Measurements from ENCODE around the gene EMSY. TPM values are rescaled to one million over a fixed set of nuclear protein-coding genes. Genes with fewer than 3 reads are reported as not detected.

EMSY gene
- total and polyA plus RNA-seq, 7 experiments from 2014 or later: 25.9 to 49.0 (median 35.7) TPM

- Histone ChIP-seq H3K4me3 (ENCODE audit: low read length) (no peak overlapping the region), H3K27ac (ENCODE audit: low read depth, low read length) (no peak overlapping the region), H3K9me3 (ENCODE audit: control insufficient read depth in 2 of 3, low read length in 3 of 3) (no peaks in the 10 kb centered on the region), H3K27me3 (ENCODE audit: control insufficient read depth in 2 of 2, insufficient read depth in 2 of 2, low read length in 2 of 2) (no peaks in the 10 kb centered on the region), H3K36me3 (ENCODE audit: control insufficient read depth in 2 of 3, insufficient read depth in 3 of 3, low read length in 3 of 3) (peaks cover 0 to 44% (median 1%) of the 10 kb centered on the region in 3 experiments), H3K4me1 (ENCODE audit: control insufficient read depth in 2 of 2, insufficient read depth in 2 of 2, low read length in 2 of 2) (no peaks in the 10 kb centered on the region)
- Mint-ChIP-seq H3K4me1 (peaks cover 0 to 40% (median 21%) of the 10 kb centered on the region in 7 donors), H3K36me3 (peaks cover 15 to 66% (median 46%) of the 10 kb centered on the region in 5 donors), H3K27ac (no peak overlapping the region), H3K4me3 (no peak overlapping the region), H3K27me3 (no peaks in the 10 kb centered on the region), H3K9me3 (peaks cover 0 to 3% (median 0%) of the 10 kb centered on the region in 11 donors)
- no peak for ATAC-seq
- ChIA-PET CTCF (no interaction called here), POLR2A (no interaction called here)
- intact Hi-C loops (cut with micrococcal nuclease): no loop called here
- DNase-seq: no peak
Measured at GRCh38 chr11:76466666-76467065, 21.8 kb downstream of the EMSY start.

- intact Hi-C loops (cut with micrococcal nuclease): no loop called here
- ATAC-seq: no peak
- H3K27ac Mint-ChIP-seq: no peak overlapping the region
- Histone ChIP-seq H3K9me3 (ENCODE audit: control insufficient read depth in 2 of 3, low read length in 3 of 3) (no peaks in the 10 kb centered on the region), H3K4me3 (ENCODE audit: low read length) (no peak overlapping the region), H3K27me3 (ENCODE audit: control insufficient read depth in 2 of 2, insufficient read depth in 2 of 2, low read length in 2 of 2) (no peaks in the 10 kb centered on the region), H3K36me3 (ENCODE audit: control insufficient read depth in 2 of 3, insufficient read depth in 3 of 3, low read length in 3 of 3) (peaks cover 5 to 58% (median 14%) of the 10 kb centered on the region in 3 experiments), H3K27ac (ENCODE audit: low read depth, low read length) (no peak overlapping the region), H3K4me1 (ENCODE audit: control insufficient read depth in 2 of 2, insufficient read depth in 2 of 2, low read length in 2 of 2) (no peaks in the 10 kb centered on the region)
- peaks cover 0 to 2% (median 0%) of the 10 kb centered on the region in 11 donors for H3K9me3 Mint-ChIP-seq
- H3K4me1 Mint-ChIP-seq: peaks cover 0 to 35% (median 17%) of the 10 kb centered on the region in 7 donors
- H3K4me3 Mint-ChIP-seq: no peak overlapping the region
- no peak for DNase-seq
- ChIA-PET CTCF (no interaction called here), POLR2A (no interaction called here)
- peaks cover 10 to 71% (median 49%) of the 10 kb centered on the region in 5 donors for H3K36me3 Mint-ChIP-seq
- H3K27me3 Mint-ChIP-seq: no peaks in the 10 kb centered on the region
Measured at GRCh38 chr11:76469141-76469540, 24.3 kb downstream of the EMSY start.

- ChIA-PET CTCF (interaction anchor here (0.6 kb wide), 1 partner anchor 50 kb away, joined by 3 read pairs; no protein-coding TSS in a partner anchor), POLR2A (no interaction called here)
- H3K4me1 ChIP-seq (ENCODE audit: control insufficient read depth in 2 of 2, insufficient read depth in 2 of 2, low read length in 2 of 2): no peaks in the 10 kb centered on the region
- peaks cover 8 to 53% (median 17%) of the 10 kb centered on the region in 3 experiments for H3K36me3 ChIP-seq (ENCODE audit: control insufficient read depth in 2 of 3, insufficient read depth in 3 of 3, low read length in 3 of 3)
- Mint-ChIP-seq H3K9me3 (no peaks in the 10 kb centered on the region), H3K4me3 (no peak overlapping the region), H3K27ac (no peak overlapping the region), H3K4me1 (peaks cover 3 to 24% (median 6%) of the 10 kb centered on the region in 7 donors), H3K27me3 (no peaks in the 10 kb centered on the region), H3K36me3 (peaks cover under 1 to 73% (median 50%) of the 10 kb centered on the region in 5 donors)
- ATAC-seq (no peak), DNase-seq (no peak)
- H3K4me3 ChIP-seq (ENCODE audit: low read length): no peak overlapping the region
- intact Hi-C loops (cut with micrococcal nuclease): no loop called here
- no peaks in the 10 kb centered on the region for H3K27me3 ChIP-seq (ENCODE audit: control insufficient read depth in 2 of 2, insufficient read depth in 2 of 2, low read length in 2 of 2)
- no peak overlapping the region for H3K27ac ChIP-seq (ENCODE audit: low read depth, low read length)
- H3K9me3 ChIP-seq (ENCODE audit: control insufficient read depth in 2 of 3, low read length in 3 of 3): no peaks in the 10 kb centered on the region
Measured at GRCh38 chr11:76471382-76471781, 26.6 kb downstream of the EMSY start.

GRCh38 chr11:76480241-76480640 is 35.4 kb downstream of the EMSY start:
- intact Hi-C loops (cut with micrococcal nuclease): no loop called here
- CTCF ChIA-PET: interaction anchor here (0.6 kb wide), 1 partner anchor 14 kb away, joined by 5 read pairs; no protein-coding TSS in a partner anchor
- ATAC-seq: no peak

GRCh38 chr11:76491644-76492043 is 46.8 kb downstream of the EMSY start:
- CTCF ChIA-PET: no interaction called here
- POLR2A ChIA-PET: no interaction called here
- DNase-seq: no peak

More at GRCh38 chr11:76480241-76480640, 35.4 kb downstream of the EMSY start:
- POLR2A ChIA-PET: no interaction called here
- Mint-ChIP-seq H3K27me3 (no peaks in the 10 kb centered on the region), H3K9me3 (peaks cover 0 to 29% (median 5%) of the 10 kb centered on the region in 11 donors), H3K4me1 (peaks cover 6 to 26% (median 21%) of the 10 kb centered on the region in 7 donors), H3K27ac (no peak overlapping the region), H3K36me3 (peaks cover 25 to 59% (median 58%) of the 10 kb centered on the region in 5 donors), H3K4me3 (no peak overlapping the region)
- no peak for DNase-seq
- peaks cover 0 to 25% (median 4%) of the 10 kb centered on the region in 3 experiments for H3K36me3 ChIP-seq (ENCODE audit: control insufficient read depth in 2 of 3, insufficient read depth in 3 of 3, low read length in 3 of 3)
- H3K27me3 ChIP-seq (ENCODE audit: control insufficient read depth in 2 of 2, insufficient read depth in 2 of 2, low read length in 2 of 2): no peaks in the 10 kb centered on the region
- no peak overlapping the region for H3K4me3 ChIP-seq (ENCODE audit: low read length)
- no peak overlapping the region for H3K27ac ChIP-seq (ENCODE audit: low read depth, low read length)
- no peaks in the 10 kb centered on the region for H3K4me1 ChIP-seq (ENCODE audit: control insufficient read depth in 2 of 2, insufficient read depth in 2 of 2, low read length in 2 of 2)
- H3K9me3 ChIP-seq (ENCODE audit: control insufficient read depth in 2 of 3, low read length in 3 of 3): no peaks in the 10 kb centered on the region

GRCh38 chr11:76493040-76493439 is 48.2 kb downstream of the EMSY start:
- ChIA-PET CTCF (no interaction called here), POLR2A (no interaction called here)
- Mint-ChIP-seq H3K4me3 (no peak overlapping the region), H3K36me3 (peaks cover 12 to 49% (median 25%) of the 10 kb centered on the region in 5 donors), H3K9me3 (no peaks in the 10 kb centered on the region), H3K27ac (no peak overlapping the region), H3K4me1 (peaks cover 4 to 19% (median 9%) of the 10 kb centered on the region in 7 donors), H3K27me3 (no peaks in the 10 kb centered on the region)
- Histone ChIP-seq H3K4me1 (ENCODE audit: control insufficient read depth in 2 of 2, insufficient read depth in 2 of 2, low read length in 2 of 2) (peaks cover 0 to 22% of the 10 kb centered on the region in 2 donors), H3K4me3 (ENCODE audit: low read length) (no peak overlapping the region), H3K9me3 (ENCODE audit: control insufficient read depth in 2 of 3, low read length in 3 of 3) (no peaks in the 10 kb centered on the region), H3K27ac (ENCODE audit: low read depth, low read length) (no peak overlapping the region), H3K27me3 (ENCODE audit: control insufficient read depth in 2 of 2, insufficient read depth in 2 of 2, low read length in 2 of 2) (no peaks in the 10 kb centered on the region), H3K36me3 (ENCODE audit: control insufficient read depth in 2 of 3, insufficient read depth in 3 of 3, low read length in 3 of 3) (peaks cover 0 to 31% (median 8%) of the 10 kb centered on the region in 3 experiments)
- intact Hi-C loops (cut with micrococcal nuclease): no loop called here
- no peak for ATAC-seq
- no peak for DNase-seq

More at GRCh38 chr11:76491644-76492043, 46.8 kb downstream of the EMSY start:
- no peaks in the 10 kb centered on the region for H3K9me3 Mint-ChIP-seq
- no peak for ATAC-seq
- H3K36me3 ChIP-seq (ENCODE audit: control insufficient read depth in 2 of 3, insufficient read depth in 3 of 3, low read length in 3 of 3): peaks cover 0 to 25% (median 8%) of the 10 kb centered on the region in 3 experiments
- no peak overlapping the region for H3K27ac Mint-ChIP-seq
- no peak overlapping the region for H3K4me3 Mint-ChIP-seq
- no peak overlapping the region for H3K4me3 ChIP-seq (ENCODE audit: low read length)
- H3K4me1 ChIP-seq (ENCODE audit: control insufficient read depth in 2 of 2, insufficient read depth in 2 of 2, low read length in 2 of 2): peaks cover 0 to 22% of the 10 kb centered on the region in 2 donors
- H3K36me3 Mint-ChIP-seq: peaks cover 8 to 40% (median 17%) of the 10 kb centered on the region in 5 donors
- no peaks in the 10 kb centered on the region for H3K9me3 ChIP-seq (ENCODE audit: control insufficient read depth in 2 of 3, low read length in 3 of 3)
- no peaks in the 10 kb centered on the region for H3K27me3 ChIP-seq (ENCODE audit: control insufficient read depth in 2 of 2, insufficient read depth in 2 of 2, low read length in 2 of 2)
- H3K4me1 Mint-ChIP-seq: peaks cover 3 to 19% (median 5%) of the 10 kb centered on the region in 7 donors
- no peak overlapping the region for H3K27ac ChIP-seq (ENCODE audit: low read depth, low read length)
- no peaks in the 10 kb centered on the region for H3K27me3 Mint-ChIP-seq
- intact Hi-C loops (cut with micrococcal nuclease): no loop called here

All from naive thymus-derived CD4-positive, alpha-beta T cell (primary cell).